C1 segment of cervical spinal cord (tissue), 14 donors: ENCODE data around the gene GSTT2.
"Not testable (repeated sequence)": the region's sequence is repeated elsewhere in the genome, so short reads cannot be mapped to it uniquely, and the experiment has no call there.

Source experiments
- DNase-seq, 14 donors: peaks; one replicate each; lab custom pipeline; 2025; lab: John Stamatoyannopoulos, UW

The GSTT2 gene

GRCh38 chr22:23979557-23980240 is at the start of gene GSTT2:
Gene GSTT2, plus strand, starts transcription at chr22:23980134.
- DNase-seq = not testable (repeated sequence)

DNA sequence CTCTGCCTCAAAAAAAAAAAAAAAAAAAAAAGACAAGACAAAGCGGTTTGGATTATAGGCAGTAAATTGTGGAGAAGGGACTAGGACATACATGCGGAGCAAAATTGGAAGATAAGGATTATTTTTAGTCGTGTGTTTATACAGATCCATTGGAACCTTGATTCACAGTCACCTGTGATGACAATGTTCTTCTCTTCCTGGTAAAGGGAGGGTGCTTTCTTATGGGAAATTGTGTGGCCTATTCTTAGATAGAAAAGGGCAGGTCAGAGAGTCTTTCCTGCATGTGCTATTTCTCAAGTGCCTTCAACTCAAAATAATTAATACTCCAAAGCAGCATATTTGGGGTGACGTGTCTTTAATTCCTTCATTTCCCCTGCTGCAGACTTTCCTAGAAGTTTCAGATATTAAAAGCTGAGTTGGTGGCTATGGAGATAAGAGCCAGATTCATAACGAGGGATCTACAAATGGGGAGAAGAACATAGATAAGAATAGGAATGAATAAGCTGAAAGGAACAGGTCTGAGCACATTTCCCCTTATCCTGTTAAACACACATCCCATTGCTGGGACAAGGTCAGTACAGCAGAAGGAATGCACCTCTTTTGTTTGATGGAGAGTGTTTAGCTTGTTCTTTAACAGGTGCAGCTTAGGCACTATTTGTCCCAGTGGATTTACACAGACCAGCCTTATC is 41.5 kb upstream of the GSTT2 start:
- DNase-seq = no peak

- DNase-seq = no peak
These were observed 40.9 kb upstream of the GSTT2 start for GRCh38 chr22:23939017-23939357.

- not testable (repeated sequence) for DNase-seq
These were observed 39.8 kb upstream of the GSTT2 start for GRCh38 chr22:23940166-23940565.

DNA sequence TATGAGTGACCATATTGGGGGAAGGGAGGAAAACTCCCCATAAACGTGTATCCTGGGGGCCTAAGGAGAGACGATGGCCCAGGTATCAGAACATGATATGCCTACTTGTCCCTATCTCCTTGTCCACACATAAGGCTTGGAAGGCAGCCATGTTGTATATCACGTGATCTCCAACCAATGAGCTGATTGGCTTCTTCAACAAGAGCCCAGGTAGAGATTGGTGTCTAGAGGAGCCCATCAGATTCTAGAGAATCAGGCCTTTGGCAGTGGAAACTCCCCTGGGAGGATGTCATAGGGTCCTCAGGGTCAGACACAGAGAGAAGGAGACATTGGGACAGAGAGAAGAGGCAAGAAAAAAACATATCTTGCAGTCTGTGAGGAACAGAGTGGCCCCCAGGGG is 32.5 kb upstream of the GSTT2 start:
- DNase-seq = not testable (repeated sequence)

- DNase-seq = not testable (repeated sequence)
These were observed 30.2 kb upstream of the GSTT2 start for GRCh38 chr22:23949764-23950163.

DNA sequence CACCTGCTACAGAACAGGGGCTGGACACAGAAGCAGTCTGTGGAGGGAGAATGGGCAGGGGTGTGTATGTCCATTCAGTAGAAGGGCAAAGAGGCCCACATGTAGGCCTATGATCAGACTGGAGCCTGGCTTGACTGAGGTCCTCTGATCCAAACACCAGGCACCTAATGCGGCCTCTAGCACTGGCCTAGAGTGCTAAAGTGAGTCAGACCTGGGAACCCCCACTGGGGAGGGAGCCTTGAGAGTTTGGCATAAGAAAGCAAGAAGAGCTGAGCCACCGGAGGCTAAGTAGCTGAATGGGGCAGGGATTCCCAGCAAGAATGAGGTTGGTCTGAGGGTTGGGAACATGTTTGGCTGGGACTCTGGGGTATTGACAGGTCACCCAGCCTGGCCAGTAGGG is 28.6 kb upstream of the GSTT2 start:
- DNase-seq = not testable (repeated sequence)

GRCh38 chr22:23952794-23953405 is 27.0 kb upstream of the GSTT2 start:
- not testable (repeated sequence) for DNase-seq

GRCh38 chr22:23953485-23953884 is 26.4 kb upstream of the GSTT2 start:
- DNase-seq = not testable (repeated sequence)

- DNase-seq = not testable (repeated sequence)
These were observed 25.5 kb upstream of the GSTT2 start for GRCh38 chr22:23954193-23954990.

DNA sequence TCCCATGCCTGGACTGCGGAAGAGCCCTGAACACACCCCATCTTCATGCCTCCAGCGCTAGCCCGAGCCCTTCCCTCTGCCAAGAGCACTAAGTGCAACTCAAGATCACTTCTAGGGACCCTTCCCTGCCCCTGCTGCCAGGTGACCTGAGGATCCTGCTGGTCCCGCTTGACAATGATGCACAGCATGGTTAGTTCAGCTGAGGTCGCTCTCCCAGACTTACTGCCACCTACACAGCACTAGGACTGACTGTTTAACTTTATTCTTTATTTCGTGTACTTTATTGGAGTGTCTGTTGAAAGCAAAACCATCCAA is 25.0 kb upstream of the GSTT2 start:
- DNase-seq = not testable (repeated sequence)

DNA sequence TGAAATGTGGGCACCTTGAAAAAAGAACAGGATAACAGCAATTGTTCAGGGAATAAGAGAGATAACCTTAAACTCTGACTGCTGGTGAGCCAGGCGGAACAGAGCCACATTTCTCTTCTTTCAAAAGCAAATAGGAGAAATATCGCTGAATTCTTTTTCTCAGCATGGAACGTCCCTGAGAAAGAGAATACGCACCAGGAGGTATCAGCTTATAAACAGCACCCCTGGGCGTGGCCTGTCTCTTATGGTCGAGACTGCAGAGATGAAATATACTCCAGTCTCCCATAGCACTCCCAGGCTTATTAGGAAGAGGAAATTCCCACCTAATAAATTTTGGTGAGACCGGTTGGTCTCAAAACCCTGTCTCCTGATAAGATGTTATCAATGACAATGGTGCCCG is 24.0 kb upstream of the GSTT2 start:
- DNase-seq = not testable (repeated sequence)

DNA sequence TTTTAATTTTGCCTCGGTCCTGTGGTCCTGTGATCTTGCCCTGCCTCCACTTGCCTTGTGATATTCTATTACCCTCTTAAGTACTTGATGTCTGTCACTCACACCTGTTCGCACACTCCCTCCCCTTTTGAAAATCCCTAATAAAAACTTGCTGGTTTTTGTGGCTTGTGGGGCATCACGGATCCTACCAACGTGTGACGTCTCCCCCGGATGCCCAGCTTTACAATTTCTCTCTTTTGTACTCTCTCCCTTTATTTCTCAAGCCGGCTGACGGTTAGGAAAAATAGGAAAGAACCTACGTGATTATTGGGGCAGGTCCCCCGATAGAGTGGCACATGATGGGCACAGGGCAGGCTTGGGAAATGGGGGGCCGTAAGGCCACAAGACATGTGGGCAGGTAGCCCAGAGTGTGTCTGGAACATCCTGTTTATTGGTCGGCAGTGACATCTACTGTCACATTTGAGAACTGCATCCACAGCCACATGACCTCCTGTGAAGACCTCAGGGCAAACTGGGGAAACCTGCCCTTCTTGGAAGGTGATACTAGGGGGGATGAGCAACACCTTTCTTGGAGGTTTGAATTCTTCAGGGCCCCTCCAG is 23.5 kb upstream of the GSTT2 start:
- peak in 13 of 14 donors; percentile 14 to 75 (median 62) for DNase-seq

DNA sequence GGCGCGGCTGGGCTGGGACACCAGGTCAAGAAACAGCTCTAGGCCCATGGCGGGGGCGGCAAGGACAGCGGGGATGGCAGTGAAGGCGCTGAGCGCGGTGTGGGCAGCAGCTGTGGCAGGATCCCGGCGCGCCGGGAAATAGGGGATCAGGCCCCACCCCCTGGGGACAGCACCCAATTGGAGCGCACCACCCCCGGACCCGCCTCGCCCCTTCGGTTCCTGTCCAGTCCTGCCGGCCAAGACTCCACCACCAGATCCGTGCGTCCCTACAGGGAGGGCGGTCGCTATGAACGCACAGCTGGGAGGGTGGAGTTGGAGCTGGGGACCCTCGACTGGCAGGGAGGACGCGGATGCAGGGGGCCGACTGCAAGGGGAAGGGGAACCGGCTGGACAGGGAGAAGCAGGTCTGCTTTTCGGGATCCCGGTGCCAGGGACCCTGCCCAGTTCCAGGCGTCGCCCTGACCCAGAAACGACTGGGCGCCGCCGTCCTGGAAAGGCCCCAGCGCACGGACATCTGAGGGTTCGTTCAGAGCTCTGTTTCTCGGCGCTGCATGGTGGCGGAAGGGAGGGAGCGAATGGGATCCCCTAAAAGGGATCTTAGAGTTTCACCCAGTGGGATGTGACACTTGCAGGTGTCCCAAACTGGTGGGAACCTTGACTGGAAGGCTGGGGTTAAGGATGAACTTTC is 18.7 kb upstream of the GSTT2 start, which contains the start of gene GSTT2B:
Gene GSTT2B, minus strand, starts transcription at position 112 of the 688 bp plus-strand sequence. Its CDS starts 64 bp downstream, at position 48.
- DNase-seq = not testable (repeated sequence)

GRCh38 chr22:23966094-23966493 is 13.8 kb upstream of the GSTT2 start:
- DNase-seq = not testable (repeated sequence)

GRCh38 chr22:23966568-23966967 is 13.4 kb upstream of the GSTT2 start, which contains the start of gene DDTL:
Gene DDTL, plus strand, starts transcription at chr22:23966888. Its CDS starts 27 bp downstream, at chr22:23966915.
- not testable (repeated sequence) for DNase-seq

DNA sequence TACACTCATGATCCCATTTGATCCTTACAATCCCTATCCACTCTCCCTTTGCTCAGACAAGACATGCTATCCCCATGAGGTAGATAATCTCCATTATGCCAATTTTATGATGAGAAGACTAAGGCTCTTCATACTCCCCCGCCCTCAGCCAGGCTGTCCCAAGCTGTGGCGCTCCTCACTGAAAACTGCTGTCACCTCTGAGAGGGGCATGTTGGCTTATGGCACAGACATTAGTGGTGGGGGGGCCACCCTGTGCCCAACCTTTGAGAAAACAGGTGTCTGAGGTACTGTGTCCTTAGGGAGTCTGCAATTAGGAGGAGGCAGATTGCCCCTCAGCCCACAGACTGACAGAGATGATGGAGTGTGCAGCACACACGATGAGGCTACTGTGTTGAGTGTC is 10.9 kb upstream of the GSTT2 start:
- no peak for DNase-seq

DNA sequence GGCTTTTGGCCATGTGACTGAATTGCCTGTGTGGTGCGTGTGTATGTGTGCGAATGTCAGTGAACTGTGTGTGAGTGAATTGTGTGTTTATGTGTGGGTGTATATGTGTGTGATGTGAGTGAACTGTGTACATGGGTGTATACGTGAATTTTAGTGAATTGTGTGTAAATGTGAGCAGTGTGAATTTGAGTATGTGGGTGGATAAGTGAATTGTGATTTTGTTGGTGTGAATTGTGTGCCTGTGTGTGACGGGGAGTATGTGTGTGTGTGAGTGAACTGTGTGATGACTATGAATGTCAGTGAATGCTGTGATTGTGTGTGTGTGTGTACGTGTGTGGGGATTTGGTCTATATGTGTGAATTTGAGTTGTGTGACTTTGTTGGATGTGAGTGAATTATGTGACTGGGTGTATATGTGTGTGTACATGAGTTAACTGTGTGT is 9.7 kb upstream of the GSTT2 start:
- no peak for DNase-seq

DNA sequence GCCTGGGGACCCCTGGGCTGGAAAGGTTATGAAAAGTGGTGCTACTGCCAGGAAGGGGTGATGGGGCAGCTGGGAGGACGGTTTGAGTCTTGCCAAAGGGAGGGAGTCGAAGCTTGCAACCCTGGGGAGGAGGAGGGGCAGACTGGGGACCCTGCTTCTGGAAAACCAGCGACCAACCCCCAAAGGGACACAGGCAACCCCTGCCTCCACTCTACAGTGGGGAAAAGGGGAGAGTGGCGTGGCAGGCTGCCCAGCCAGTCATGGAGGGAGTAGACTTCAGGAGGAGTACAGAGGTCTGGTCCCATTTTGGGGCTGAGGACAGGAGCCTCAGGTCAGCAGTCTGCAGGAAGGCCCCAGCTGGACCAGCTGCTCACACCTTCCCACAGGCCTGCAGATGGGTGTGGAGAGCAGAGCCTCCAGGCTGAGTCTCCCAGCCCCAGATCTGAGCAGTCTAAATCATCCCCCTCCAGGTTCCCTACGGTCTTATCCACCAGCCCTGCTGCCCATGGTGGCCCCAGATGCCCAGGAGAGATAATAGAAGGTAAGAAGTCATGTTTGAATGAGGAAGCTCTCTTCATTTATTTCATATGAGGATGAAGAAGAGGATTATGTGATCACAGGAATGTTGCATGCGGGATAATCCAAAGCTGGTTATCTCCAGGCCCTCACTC is 9.0 kb upstream of the GSTT2 start:
- DNase-seq = no peak

DNA sequence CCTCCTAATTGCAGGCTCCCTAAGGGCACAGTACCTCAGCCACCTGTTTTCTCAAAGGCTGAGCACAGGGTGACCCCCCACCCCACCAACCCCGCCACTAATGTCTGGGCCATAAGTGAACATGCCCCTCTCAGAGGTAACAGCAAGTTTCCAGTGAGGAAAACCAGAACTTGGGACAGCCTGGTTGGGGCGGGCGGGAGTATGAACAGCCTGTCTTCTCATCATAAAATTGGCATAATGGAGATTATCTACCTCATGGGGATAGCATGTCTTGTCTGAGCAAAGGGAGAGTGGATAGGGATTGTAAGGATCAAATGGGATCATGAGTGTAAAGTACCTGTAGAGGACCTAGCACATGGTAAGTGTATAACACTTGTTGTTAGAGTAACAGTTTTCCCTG is 8.0 kb upstream of the GSTT2 start:
- not testable (repeated sequence) for DNase-seq
